ENCODE results near the gene IP6K2. TPM values are rescaled to one million over a fixed set of nuclear protein-coding genes. Genes with fewer than 3 reads are reported as not detected.

Gene IP6K2
- total RNA-seq, 1 experiment from 2014 or later: 105 TPM

GRCh38 chr3:48759071-48759470, 42.0 kb upstream of the IP6K2 start:
- BruUV-seq (replicated peaks): no TSS peak
- no peak for TF ChIP-seq CTCF (IDR thresholded peaks at IDR 0.05; ENCODE audit: unreplicated experiment)
- H3K4me1 Mint-ChIP-seq (ENCODE audit: low read depth, unreplicated experiment): no peaks in the 10 kb centered on the region
- no peak overlapping the region for H3K4me3 Mint-ChIP-seq (ENCODE audit: low read depth, unreplicated experiment)
- intact Hi-C loops (cut with micrococcal nuclease; ENCODE audit: unreplicated experiment): no loop called here
- H3K36me3 Mint-ChIP-seq (ENCODE audit: insufficient read depth, unreplicated experiment): peaks cover 4% of the 10 kb centered on the region
- H3K27me3 Mint-ChIP-seq (ENCODE audit: unreplicated experiment): no peaks in the 10 kb centered on the region
- CTCF ChIA-PET: no interaction called here
- no peaks in the 10 kb centered on the region for H3K9me3 Mint-ChIP-seq (ENCODE audit: low read depth, unreplicated experiment)
- H3K27ac Mint-ChIP-seq (ENCODE audit: unreplicated experiment): no peak overlapping the region
- no peak for DNase-seq

GRCh38 chr3:48756640-48757039, 39.6 kb upstream of the IP6K2 start:
- no peak for TF ChIP-seq CTCF (IDR thresholded peaks at IDR 0.05; ENCODE audit: unreplicated experiment)
- Mint-ChIP-seq H3K36me3 (ENCODE audit: insufficient read depth, unreplicated experiment) (peaks cover 7% of the 10 kb centered on the region), H3K9me3 (ENCODE audit: low read depth, unreplicated experiment) (no peaks in the 10 kb centered on the region), H3K4me1 (ENCODE audit: low read depth, unreplicated experiment) (no peaks in the 10 kb centered on the region), H3K4me3 (ENCODE audit: low read depth, unreplicated experiment) (no peak overlapping the region), H3K27ac (ENCODE audit: unreplicated experiment) (no peak overlapping the region), H3K27me3 (ENCODE audit: unreplicated experiment) (no peaks in the 10 kb centered on the region)
- intact Hi-C loops (cut with micrococcal nuclease; ENCODE audit: unreplicated experiment): no loop called here
- BruUV-seq (replicated peaks): no TSS peak
- CTCF ChIA-PET: no interaction called here
- no peak for DNase-seq

GRCh38 chr3:48750856-48751255, 33.8 kb upstream of the IP6K2 start:
- no peak overlapping the region for H3K4me3 Mint-ChIP-seq (ENCODE audit: low read depth, unreplicated experiment)
- no TSS peak for BruUV-seq (replicated peaks)
- DNase-seq: no peak
- H3K27ac Mint-ChIP-seq (ENCODE audit: unreplicated experiment): no peak overlapping the region
- peaks cover 9% of the 10 kb centered on the region for H3K36me3 Mint-ChIP-seq (ENCODE audit: insufficient read depth, unreplicated experiment)
- no peaks in the 10 kb centered on the region for H3K9me3 Mint-ChIP-seq (ENCODE audit: low read depth, unreplicated experiment)
- H3K27me3 Mint-ChIP-seq (ENCODE audit: unreplicated experiment): no peaks in the 10 kb centered on the region
- H3K4me1 Mint-ChIP-seq (ENCODE audit: low read depth, unreplicated experiment): no peaks in the 10 kb centered on the region
- CTCF ChIA-PET: no interaction called here
- intact Hi-C loops (cut with micrococcal nuclease; ENCODE audit: unreplicated experiment): no loop called here
- no peak for TF ChIP-seq CTCF (IDR thresholded peaks at IDR 0.05; ENCODE audit: unreplicated experiment)

- no peaks in the 10 kb centered on the region for H3K4me1 Mint-ChIP-seq (ENCODE audit: low read depth, unreplicated experiment)
- intact Hi-C loops (cut with micrococcal nuclease; ENCODE audit: unreplicated experiment): no loop called here
- H3K36me3 Mint-ChIP-seq (ENCODE audit: insufficient read depth, unreplicated experiment): peaks cover 9% of the 10 kb centered on the region
- H3K27ac Mint-ChIP-seq (ENCODE audit: unreplicated experiment): no peak overlapping the region
- no peak for DNase-seq
- H3K4me3 Mint-ChIP-seq (ENCODE audit: low read depth, unreplicated experiment): no peak overlapping the region
- no peaks in the 10 kb centered on the region for H3K9me3 Mint-ChIP-seq (ENCODE audit: low read depth, unreplicated experiment)
- H3K27me3 Mint-ChIP-seq (ENCODE audit: unreplicated experiment): no peaks in the 10 kb centered on the region
- CTCF ChIA-PET: no interaction called here
- BruUV-seq (replicated peaks): no TSS peak
- TF ChIP-seq CTCF (IDR thresholded peaks at IDR 0.05; ENCODE audit: unreplicated experiment): no peak
Measured at GRCh38 chr3:48748754-48749153, 31.7 kb upstream of the IP6K2 start.

Data from Calu3 (cell line).